ENCODE measurements around the gene ARID1B.

DNA sequence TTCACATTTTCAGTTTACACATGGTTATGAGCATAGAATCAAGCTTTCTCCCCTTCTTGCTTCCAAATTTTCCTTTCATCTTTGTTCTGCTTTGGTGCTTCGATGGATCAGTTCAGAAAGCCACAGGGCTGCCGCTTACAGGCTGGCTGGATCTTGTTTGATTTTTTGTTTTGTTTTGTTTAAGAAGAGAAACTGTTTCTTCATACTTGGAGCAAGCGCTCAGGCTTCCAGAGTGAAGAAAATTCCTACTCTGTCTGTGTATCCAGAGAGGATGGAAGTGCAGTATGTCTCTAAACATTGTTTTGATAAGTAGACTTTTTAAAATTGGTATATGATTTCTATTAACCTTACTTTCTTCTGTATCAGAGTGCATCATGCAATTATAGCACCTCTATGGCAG, 66.9 kb downstream of the ARID1B start:
- TF ChIP-seq, protein P1, sequence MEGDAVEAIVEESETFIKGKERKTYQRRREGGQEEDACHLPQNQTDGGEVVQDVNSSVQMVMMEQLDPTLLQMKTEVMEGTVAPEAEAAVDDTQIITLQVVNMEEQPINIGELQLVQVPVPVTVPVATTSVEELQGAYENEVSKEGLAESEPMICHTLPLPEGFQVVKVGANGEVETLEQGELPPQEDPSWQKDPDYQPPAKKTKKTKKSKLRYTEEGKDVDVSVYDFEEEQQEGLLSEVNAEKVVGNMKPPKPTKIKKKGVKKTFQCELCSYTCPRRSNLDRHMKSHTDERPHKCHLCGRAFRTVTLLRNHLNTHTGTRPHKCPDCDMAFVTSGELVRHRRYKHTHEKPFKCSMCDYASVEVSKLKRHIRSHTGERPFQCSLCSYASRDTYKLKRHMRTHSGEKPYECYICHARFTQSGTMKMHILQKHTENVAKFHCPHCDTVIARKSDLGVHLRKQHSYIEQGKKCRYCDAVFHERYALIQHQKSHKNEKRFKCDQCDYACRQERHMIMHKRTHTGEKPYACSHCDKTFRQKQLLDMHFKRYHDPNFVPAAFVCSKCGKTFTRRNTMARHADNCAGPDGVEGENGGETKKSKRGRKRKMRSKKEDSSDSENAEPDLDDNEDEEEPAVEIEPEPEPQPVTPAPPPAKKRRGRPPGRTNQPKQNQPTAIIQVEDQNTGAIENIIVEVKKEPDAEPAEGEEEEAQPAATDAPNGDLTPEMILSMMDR (IDR thresholded peaks at IDR 0.05) = no peak
- TF ChIP-seq EZH2 (IDR thresholded peaks at IDR 0.05) = no peak
- no peak for TF ChIP-seq EZH2phosphoT487 (IDR thresholded peaks at IDR 0.05)

All from neural progenitor cell (in vitro differentiated cells).